ENCODE results near the gene PTPRCAP.
A peak's percentile ranks its signal among the peaks of the same experiment; 100 is the strongest.

Gene PTPRCAP

DNA sequence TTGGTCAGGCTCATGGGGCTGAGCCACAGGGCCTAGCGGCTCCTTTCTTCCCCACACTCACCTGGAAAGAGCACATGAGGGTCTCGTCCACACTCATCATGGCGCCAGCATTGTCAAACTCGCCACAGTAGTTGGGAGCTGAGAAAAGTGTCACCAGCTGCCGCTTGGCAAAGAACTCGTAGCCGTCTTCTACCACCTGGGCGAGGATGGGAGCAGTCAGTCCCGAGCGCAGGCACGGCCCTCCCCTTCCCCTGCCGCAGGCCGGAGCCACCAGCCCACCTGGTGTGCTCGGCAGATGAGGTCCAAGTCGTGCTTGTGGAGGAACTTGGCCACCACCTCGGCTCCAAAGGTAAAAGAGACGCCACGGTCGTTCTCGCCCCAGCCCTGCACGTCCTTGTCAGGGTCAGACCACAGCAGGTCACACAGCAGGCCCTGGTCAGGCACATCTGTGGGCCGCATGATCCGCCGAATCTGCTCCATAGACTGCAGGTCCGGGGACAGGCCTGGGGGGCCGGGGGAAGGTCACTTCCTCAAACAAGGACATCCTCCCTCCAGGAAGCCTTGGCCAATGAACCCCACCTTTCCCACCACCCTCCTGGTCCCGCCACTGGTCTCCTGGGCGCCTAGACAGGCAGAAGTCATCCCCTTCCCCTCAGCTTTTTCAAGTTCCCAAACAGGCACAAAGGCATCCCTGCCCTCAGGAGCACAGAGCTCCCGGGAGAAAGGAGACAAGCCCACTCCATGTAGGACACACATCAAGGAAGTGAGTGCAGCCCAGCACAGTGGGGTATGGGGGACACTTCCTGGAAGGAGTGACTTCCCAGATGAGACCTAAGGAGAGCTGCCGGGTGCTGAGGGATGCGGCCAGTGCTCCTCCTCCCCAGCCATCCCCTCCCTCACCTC lies 38.6 kb downstream of the PTPRCAP start:
- no peak for DNase-seq

DNA sequence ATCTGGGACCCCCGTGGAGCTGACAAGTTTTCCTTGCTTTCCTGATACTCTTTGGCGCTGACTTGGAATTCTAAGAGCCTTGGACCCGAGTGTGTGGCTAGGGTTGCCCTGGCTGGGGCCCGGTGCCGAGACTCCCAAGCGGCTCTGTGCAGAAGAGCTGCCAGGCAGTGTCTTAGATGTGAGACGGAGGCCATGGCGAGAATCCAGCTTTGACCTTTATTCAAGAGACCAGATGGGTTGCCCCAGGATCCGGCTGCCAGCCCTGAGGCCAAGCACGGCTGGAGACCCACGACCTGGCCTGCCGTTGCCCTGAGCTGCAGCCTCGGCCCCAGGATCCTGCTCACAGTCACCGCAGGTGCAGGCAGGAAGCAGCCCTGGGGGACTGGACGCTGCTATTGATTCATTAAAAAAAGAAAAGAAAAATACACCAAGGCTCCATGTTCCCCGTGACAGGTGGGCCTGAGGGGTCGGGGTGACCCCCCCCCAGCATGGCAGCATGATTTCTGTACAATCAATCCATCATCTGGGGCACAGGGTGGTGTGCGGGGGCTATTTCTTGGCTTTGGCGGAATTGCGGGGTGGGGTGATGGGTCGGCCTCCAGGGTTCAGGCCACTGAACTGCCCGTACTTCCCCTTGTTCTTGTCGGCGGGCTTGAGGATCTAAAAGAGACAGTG lies 39.4 kb downstream of the PTPRCAP start:
- DNase-seq = peak in 14 of 58 donors; percentile 12 to 65 (median 32)

DNA sequence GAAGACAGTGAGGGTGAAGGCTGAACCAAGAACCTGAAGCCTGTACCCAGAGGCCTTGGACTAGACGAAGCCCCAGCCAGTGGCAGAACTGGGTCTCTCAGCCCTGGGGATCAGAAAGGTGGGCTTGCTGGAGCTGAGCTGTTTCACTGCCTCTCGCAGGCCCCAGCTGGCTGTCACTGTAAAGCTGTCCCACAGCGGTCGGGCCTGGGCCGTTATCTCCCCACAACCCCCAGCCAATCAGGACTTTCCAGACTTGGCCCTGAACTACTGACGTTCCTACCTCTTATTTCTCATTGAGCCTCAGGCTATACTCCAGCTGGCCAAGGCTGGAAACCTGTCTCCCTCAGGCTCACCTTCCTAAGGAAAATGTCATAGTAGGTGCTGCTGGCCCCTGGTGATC lies 39.9 kb downstream of the PTPRCAP start:
- DNase-seq = no peak

GRCh38 chr11:67396587-67397389 lies 40.7 kb downstream of the PTPRCAP start:
- DNase-seq = no peak

GRCh38 chr11:67396259-67396581 lies 41.3 kb downstream of the PTPRCAP start:
- DNase-seq = no peak

GRCh38 chr11:67395555-67396258 lies 41.8 kb downstream of the PTPRCAP start:
- DNase-seq = no peak

GRCh38 chr11:67393990-67394389 lies 43.5 kb downstream of the PTPRCAP start:
- DNase-seq = no peak

DNA sequence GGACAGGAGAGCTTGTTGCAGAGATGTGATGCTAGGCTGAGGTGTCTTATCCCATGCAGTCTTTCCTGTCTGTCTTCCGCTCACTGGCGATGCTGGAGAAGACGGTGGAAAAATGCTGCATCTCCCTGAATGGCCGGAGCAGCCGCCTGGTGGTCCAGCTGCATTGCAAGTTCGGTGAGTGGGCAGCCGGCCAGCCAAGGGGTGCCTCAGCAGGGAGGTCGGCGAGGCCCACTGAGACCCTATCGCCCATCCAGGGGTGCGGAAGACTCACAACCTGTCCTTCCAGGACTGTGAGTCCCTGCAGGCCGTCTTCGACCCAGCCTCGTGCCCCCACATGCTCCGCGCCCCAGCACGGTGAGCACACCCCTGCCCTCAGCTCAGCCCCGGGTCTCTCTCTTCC lies 44.0 kb downstream of the PTPRCAP start:
- no peak for DNase-seq

- DNase-seq = no peak
Observed at GRCh38 chr11:67392183-67392715, 45.2 kb downstream of the PTPRCAP start.

- DNase-seq = peak; percentile 39 to 97 (median 90)
Observed at GRCh38 chr11:67391304-67392182, 45.9 kb downstream of the PTPRCAP start, which contains the start of gene RAD9A. Gene RAD9A, plus strand, starts transcription at chr11:67391986. Its CDS starts 59 bp downstream, at chr11:67392045.

GRCh38 chr11:67390947-67391303 lies 46.6 kb downstream of the PTPRCAP start:
- no peak for DNase-seq

- DNase-seq = peak in 1 of 58 donors; percentile 22
Observed at GRCh38 chr11:67389477-67389876, 48.0 kb downstream of the PTPRCAP start.

GRCh38 chr11:67387518-67387917 lies 50.0 kb downstream of the PTPRCAP start:
- DNase-seq = no peak

DNA sequence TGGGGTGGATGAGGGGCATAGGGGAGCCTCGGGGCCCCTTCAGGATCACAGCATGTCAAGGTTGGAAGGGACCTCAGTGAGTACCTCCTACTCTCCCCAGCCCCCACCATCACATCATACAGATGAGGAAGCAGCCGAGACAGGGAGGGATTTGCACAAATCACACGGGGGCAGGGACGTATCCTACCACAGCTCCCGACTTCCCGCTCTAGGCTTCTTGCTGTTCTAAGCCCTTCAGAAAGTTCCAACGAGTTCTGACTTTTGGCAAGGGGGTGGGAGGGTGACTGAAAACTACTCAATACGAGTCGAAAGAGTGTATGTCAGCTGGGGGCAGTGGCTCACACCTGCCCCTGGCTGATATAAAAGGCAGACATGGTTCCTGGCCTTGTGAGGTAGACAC lies 50.4 kb downstream of the PTPRCAP start:
- DNase-seq = no peak
